ENCODE measurements around the gene PABPN1L.
"Not testable (repeated sequence)": the region's sequence is repeated elsewhere in the genome, so short reads cannot be mapped to it uniquely, and the experiment has no call there.

Gene PABPN1L

DNA sequence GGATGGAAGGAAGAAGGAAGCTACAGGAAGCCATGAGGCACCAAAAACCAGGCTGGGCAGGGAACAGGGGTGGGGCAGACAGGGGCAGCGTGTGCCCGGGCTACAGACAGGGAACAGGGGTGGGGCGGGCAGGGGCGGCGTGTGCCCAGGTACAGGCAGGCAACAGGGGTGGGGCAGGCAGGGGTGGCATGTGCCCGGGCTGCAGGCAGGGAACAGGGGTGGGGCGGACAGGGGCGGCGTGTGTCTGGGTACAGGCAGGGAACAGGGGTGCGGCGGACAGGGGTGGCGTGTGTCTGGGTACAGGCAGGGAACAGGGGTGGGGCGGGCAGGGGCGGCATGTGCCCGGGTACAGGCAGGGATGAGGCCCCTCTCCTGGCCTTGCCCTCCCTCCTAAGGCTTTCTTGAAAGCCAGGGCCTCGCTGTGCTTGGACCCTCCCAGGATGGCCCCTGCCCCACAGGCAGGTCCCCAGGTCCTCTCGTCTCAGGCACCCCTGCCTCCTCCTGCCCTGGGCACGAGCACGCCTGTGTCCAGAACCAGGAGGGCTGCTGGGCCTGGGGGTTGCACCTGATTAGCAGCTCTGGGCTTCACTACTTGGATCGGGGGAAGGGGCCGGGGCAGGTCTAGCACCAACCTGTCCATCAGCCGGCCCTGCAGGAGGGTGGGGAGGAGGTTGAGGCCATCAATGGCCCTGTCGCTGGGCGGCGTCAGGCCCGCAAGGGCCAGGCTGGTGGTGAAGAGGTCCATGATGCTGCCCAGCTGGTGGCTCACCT, 40.2 kb downstream of the PABPN1L start:
- Mint-ChIP-seq H3K9me3 (no peaks in the 10 kb centered on the region), H3K27ac (no peak overlapping the region), H3K4me1 (no peaks in the 10 kb centered on the region), H3K36me3 (no peaks in the 10 kb centered on the region), H3K4me3 (no peak overlapping the region)
- DNase-seq (ENCODE audit: low spot score in 2 of 2) (no peak), ATAC-seq (peak; percentile 9)

- Mint-ChIP-seq H3K4me1 (no peaks in the 10 kb centered on the region), H3K4me3 (no peak overlapping the region), H3K36me3 (no peaks in the 10 kb centered on the region), H3K9me3 (no peaks in the 10 kb centered on the region), H3K27ac (no peak overlapping the region)
- no peak for ATAC-seq
- no peak for DNase-seq (ENCODE audit: low spot score in 2 of 2)
Measured at GRCh38 chr16:88825146-88825545, 41.3 kb downstream of the PABPN1L start.

GRCh38 chr16:88824256-88825077, 42.0 kb downstream of the PABPN1L start:
- ATAC-seq: no peak
- Mint-ChIP-seq H3K9me3 (no peaks in the 10 kb centered on the region), H3K4me1 (no peaks in the 10 kb centered on the region), H3K27ac (no peak overlapping the region), H3K36me3 (no peaks in the 10 kb centered on the region), H3K4me3 (no peak overlapping the region)
- no peak for DNase-seq (ENCODE audit: low spot score in 2 of 2)

DNA sequence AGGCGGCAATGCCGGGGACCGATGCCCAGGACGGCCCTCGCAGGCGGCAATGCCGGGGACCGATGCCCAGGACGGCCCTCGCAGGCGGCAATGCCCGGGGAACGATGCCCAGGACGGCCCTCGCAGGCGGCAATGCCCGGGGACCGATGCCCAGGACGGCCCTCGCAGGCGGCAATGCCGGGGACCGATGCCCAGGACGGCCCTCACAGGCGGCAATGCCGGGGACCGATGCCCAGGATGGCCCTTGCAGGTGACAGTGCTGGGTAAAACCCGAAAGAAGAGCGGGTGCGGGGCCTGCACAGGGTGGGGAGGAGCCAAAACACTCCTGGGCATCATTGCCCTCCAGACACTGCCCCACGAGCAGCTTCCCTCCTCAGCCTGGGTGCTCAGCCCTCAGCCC, 42.8 kb downstream of the PABPN1L start:
- not testable (repeated sequence) for H3K4me3 Mint-ChIP-seq; H3K36me3 Mint-ChIP-seq; H3K9me3 Mint-ChIP-seq; H3K27ac Mint-ChIP-seq; H3K4me1 Mint-ChIP-seq; ATAC-seq; DNase-seq (ENCODE audit: low spot score in 2 of 2)

- no peaks in the 10 kb centered on the region for H3K4me1 Mint-ChIP-seq
- ATAC-seq (no peak), DNase-seq (ENCODE audit: low spot score in 2 of 2) (no peak)
- H3K9me3 Mint-ChIP-seq: no peaks in the 10 kb centered on the region
- H3K27ac Mint-ChIP-seq: no peak overlapping the region
- no peak overlapping the region for H3K4me3 Mint-ChIP-seq
- no peaks in the 10 kb centered on the region for H3K36me3 Mint-ChIP-seq
Measured at GRCh38 chr16:88822281-88823040, 44.0 kb downstream of the PABPN1L start.

DNA sequence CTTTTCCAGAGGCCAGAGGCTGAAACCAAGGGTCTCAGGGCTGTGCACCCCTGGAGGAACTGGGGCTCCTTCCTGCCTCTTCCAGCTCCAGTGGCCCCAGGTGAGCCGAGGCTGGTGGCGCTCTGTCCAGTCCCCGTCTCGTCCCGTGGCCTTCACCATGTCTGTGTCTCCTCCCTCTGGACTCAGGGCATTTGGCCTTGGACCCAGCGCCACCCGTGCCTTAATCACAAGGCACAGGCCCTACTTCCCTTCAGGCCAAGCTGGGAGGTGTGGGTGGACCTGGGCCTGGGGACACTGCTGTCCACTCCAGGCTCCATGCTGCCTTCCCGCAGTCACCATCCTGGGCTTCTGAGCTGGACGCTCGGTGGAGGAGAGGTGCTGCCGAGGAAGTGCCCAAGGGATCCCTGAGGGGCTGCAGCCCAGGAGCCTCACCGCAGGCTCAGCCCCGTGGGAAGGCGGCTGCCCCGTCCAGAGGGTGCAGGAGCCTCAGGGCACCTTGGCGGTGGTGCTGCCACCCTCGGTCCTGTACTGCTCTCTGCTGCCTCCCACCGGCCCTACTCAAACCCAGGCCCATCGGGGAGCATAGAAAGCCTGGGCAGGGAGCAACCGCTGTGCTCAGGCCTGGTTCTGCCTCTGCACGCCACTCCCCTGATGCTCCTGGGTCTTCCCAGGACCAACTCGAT, 45.2 kb downstream of the PABPN1L start:
- ATAC-seq: no peak
- no peak overlapping the region for H3K27ac Mint-ChIP-seq

GRCh38 chr16:88820385-88821025, 46.0 kb downstream of the PABPN1L start:
- Mint-ChIP-seq H3K4me3 (no peak overlapping the region), H3K4me1 (no peaks in the 10 kb centered on the region), H3K27ac (no peak overlapping the region), H3K36me3 (no peaks in the 10 kb centered on the region), H3K9me3 (no peaks in the 10 kb centered on the region)
- no peak for ATAC-seq
- no peak for DNase-seq (ENCODE audit: low spot score in 2 of 2)

More for the DNA sequence above, 45.2 kb downstream of the PABPN1L start:
- no peak overlapping the region for H3K4me3 Mint-ChIP-seq
- H3K36me3 Mint-ChIP-seq: no peaks in the 10 kb centered on the region
- no peak for DNase-seq (ENCODE audit: low spot score in 2 of 2)
- no peaks in the 10 kb centered on the region for H3K9me3 Mint-ChIP-seq
- no peaks in the 10 kb centered on the region for H3K4me1 Mint-ChIP-seq

DNA sequence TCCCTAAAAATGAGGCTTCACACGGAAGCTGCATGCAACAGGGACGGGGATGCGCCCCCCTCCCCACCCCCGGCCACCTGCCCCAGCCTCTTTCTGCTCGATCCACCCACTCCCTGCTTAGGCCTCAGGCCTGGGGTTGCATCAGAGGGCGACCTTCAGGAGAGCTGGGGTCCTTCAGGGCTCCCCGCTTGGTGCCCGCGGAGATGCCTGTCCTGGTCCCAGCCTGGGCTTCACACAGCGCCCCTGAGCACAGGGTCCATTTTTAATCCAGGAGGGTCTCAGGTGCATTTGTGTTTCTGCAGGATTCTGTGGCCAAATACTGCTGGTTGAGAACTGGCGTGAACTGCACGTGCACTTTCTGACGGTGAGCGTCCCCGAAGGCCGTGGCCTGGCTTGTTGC, 47.3 kb downstream of the PABPN1L start:
- DNase-seq (ENCODE audit: low spot score in 2 of 2): no peak
- no peak for ATAC-seq
- no peaks in the 10 kb centered on the region for H3K9me3 Mint-ChIP-seq
- no peaks in the 10 kb centered on the region for H3K4me1 Mint-ChIP-seq
- H3K27ac Mint-ChIP-seq: no peak overlapping the region
- H3K36me3 Mint-ChIP-seq: no peaks in the 10 kb centered on the region
- no peak overlapping the region for H3K4me3 Mint-ChIP-seq

DNA sequence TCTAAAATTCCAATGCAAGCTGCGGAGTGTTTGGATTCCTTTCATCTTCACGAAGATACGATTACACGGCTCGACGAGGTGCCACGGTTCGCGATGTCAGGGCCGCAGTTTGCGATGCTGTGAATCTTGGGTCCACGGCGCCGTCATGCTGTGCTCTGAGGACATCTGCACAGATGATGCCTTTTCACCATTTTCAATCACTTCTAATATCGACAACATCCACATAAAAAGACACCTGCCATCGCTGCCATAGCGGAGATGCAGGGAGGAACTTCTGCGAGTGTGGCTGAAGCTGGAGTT, 47.9 kb downstream of the PABPN1L start:
- ATAC-seq (no peak), DNase-seq (ENCODE audit: low spot score in 2 of 2) (no peak)
- no peaks in the 10 kb centered on the region for H3K36me3 Mint-ChIP-seq
- no peak overlapping the region for H3K4me3 Mint-ChIP-seq
- H3K9me3 Mint-ChIP-seq: no peaks in the 10 kb centered on the region
- H3K27ac Mint-ChIP-seq: no peak overlapping the region
- no peaks in the 10 kb centered on the region for H3K4me1 Mint-ChIP-seq

GRCh38 chr16:88817785-88818574, 48.5 kb downstream of the PABPN1L start:
- no peak for DNase-seq (ENCODE audit: low spot score in 2 of 2)
- Mint-ChIP-seq H3K27ac (no peak overlapping the region), H3K36me3 (peaks cover under 1% of the 10 kb centered on the region), H3K4me1 (no peaks in the 10 kb centered on the region), H3K4me3 (no peak overlapping the region), H3K9me3 (no peaks in the 10 kb centered on the region)
- no peak for ATAC-seq

- no peak for ATAC-seq
- no peaks in the 10 kb centered on the region for H3K9me3 Mint-ChIP-seq
- H3K27ac Mint-ChIP-seq: no peak overlapping the region
- H3K36me3 Mint-ChIP-seq: peaks cover 9% of the 10 kb centered on the region
- no peak overlapping the region for H3K4me3 Mint-ChIP-seq
- no peak for DNase-seq (ENCODE audit: low spot score in 2 of 2)
- peaks cover 3% of the 10 kb centered on the region for H3K4me1 Mint-ChIP-seq
Measured at GRCh38 chr16:88816736-88817535, 49.5 kb downstream of the PABPN1L start.

DNA sequence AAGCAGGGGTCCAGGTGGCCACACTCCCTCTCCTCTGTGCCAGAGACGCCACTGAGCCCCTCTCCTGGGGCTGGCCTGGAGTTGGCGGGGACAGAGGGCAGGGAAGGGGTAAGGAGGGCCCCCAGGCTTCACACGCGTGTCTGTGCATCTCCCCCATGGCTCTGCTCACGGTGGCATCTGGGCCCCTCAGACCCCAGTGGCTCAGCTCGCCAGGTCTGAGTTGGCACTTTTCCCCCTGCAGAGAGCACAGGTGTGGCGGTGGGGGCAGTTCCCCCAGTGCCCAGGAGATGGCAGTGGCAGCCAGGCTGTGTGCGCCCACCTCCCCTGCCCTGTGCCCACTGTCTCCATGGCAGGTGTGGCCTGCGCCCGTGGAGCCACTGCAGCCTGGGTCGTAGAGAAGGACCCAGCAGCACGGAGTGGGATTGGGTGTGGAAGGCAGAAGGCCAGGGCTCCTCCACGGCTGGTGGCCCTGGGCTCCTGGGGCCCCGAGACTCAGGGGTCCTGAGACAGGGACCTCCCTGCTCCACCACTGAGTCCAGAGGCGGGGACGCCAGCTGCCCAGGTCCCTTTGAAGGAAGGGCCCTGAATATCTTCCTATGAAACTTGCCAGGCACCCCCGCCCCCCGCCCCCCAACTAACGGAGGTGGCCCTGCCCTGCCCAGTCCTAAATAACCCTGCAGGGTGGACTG, 50.4 kb downstream of the PABPN1L start:
- Mint-ChIP-seq H3K4me3 (no peak overlapping the region), H3K9me3 (no peaks in the 10 kb centered on the region), H3K27ac (no peak overlapping the region), H3K4me1 (peaks cover 6% of the 10 kb centered on the region), H3K36me3 (peaks cover 18% of the 10 kb centered on the region)
- peak; percentile 9 for ATAC-seq
- DNase-seq (ENCODE audit: low spot score in 2 of 2): peak; percentile 39 to 81

DNA sequence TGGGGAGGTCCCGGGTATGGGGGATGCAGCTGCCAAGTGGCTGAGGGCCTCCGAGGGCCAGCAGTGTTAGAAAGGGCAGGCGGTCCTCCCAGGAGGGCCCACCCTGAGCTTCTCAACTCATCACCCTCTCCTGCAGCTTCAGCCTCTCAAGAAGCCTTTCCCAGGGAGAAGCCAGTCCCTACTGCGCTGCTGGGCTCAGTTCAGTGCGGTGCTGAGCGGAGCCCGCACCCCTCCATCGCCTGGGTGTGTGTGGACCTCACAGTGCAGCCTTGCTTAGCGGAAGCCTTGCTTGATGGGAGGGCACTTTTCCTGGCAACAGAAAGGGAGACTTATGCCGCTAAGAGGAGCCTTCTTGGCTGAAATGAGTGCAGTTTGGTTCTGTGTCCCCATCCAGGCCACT, 51.2 kb downstream of the PABPN1L start:
- Mint-ChIP-seq H3K9me3 (no peaks in the 10 kb centered on the region), H3K36me3 (peaks cover 26% of the 10 kb centered on the region), H3K4me1 (peaks cover 14% of the 10 kb centered on the region), H3K4me3 (no peak overlapping the region), H3K27ac (no peak overlapping the region)
- ATAC-seq (no peak), DNase-seq (ENCODE audit: low spot score in 2 of 2) (no peak)

Data from stimulated activated effector memory CD8-positive, alpha-beta T cell treated with anti-CD3 and anti-CD28 coated beads, Interleukin-12 subunit alpha, Interleukin-12 subunit beta, amount 100 ng/mL, for 72 hours (primary cell).